GM23338 (cell line): ENCODE results near the gene CCDC102A. TPM values are rescaled to one million over a fixed set of nuclear protein-coding genes. Genes with fewer than 3 reads are reported as not detected.
A peak's percentile ranks its signal among the peaks of the same experiment; 100 is the strongest.

ENCODE experiments used
- ATAC-seq: fragments of 200-7000 bp; cut with Tn5 transposase; 3 replicates; pipeline ENCODE4 v1.9.1; 2020
- DNase-seq: peaks from one replicate; pipeline ENCODE4 v3.0.0-alpha.2; 2015; ENCODE audit warnings: low spot score
- H2AFZ ChIP-seq: fragments of 200-600 bp; sonication (generic); 2 replicates; pipeline ENCODE4 v1.8.0; 2016; ENCODE audit warnings: antibody characterized with exemption, mild to moderate bottlenecking, moderate library complexity
- H3F3A ChIP-seq: fragments of 200-600 bp; sonication (generic); replicated peaks from 2 replicates; pipeline ENCODE4 v1.8.0; 2017; ENCODE audit warnings: antibody characterized with exemption, mixed run types, low read depth
- H3K27ac ChIP-seq: fragments of 200-600 bp; sonication (generic); 2 replicates; pipeline ENCODE4 v1.6.1; 2016; ENCODE audit warnings: low read depth
- H3K27me3 ChIP-seq: fragments of 200-600 bp; sonication (generic); 2 replicates; pipeline ENCODE4 v1.8.0; 2016; ENCODE audit warnings: mild to moderate bottlenecking, mixed run types, moderate library complexity; ENCODE audit not compliant: insufficient read depth
- H3K36me3 ChIP-seq: fragments of 200-600 bp; sonication (generic); 2 replicates; pipeline ENCODE4 v1.8.0; 2016; ENCODE audit warnings: mild to moderate bottlenecking; ENCODE audit not compliant: insufficient read depth
- H3K4me1 ChIP-seq: fragments of 200-600 bp; sonication (generic); 2 replicates; pipeline ENCODE4 v1.8.0; 2016; ENCODE audit warnings: mild to moderate bottlenecking, moderate library complexity; ENCODE audit not compliant: insufficient read depth
- H3K4me2 ChIP-seq: fragments of 200-600 bp; sonication (generic); 2 replicates; pipeline ENCODE4 v1.7.1; 2017; ENCODE audit warnings: mixed run types
- H3K4me3 ChIP-seq: fragments of 200-600 bp; sonication (generic); 2 replicates; pipeline ENCODE4 v1.6.1; 2016; ENCODE audit warnings: mixed run types
- H3K79me2 ChIP-seq: fragments of 200-600 bp; sonication (generic); replicated peaks from 2 replicates; pipeline ENCODE4 v1.8.0; 2017; ENCODE audit warnings: mild to moderate bottlenecking; ENCODE audit not compliant: insufficient read depth
- H3K9me2 ChIP-seq: fragments of 200-600 bp; sonication (generic); 2 replicates; pipeline ENCODE4 v1.8.0; 2017; ENCODE audit not compliant: insufficient read depth
- H4K20me1 ChIP-seq: fragments of 200-600 bp; sonication (generic); replicated peaks from 2 replicates; pipeline ENCODE4 v1.8.0; 2017; ENCODE audit warnings: mild to moderate bottlenecking; ENCODE audit not compliant: insufficient read depth
- H3K27ac Mint-ChIP-seq: 2 replicates; pipeline ENCODE4 v1.8.0; 2020; ENCODE audit warnings: inconsistent platforms, mild to moderate bottlenecking, moderate library complexity, mixed read lengths
- H3K27me3 Mint-ChIP-seq: 3 replicates; pipeline ENCODE4 v1.8.0; 2022; ENCODE audit warnings: low read depth, mild to moderate bottlenecking, moderate library complexity, mixed read lengths, inconsistent platforms; ENCODE audit not compliant: insufficient read depth, poor library complexity
- H3K36me3 Mint-ChIP-seq: 3 replicates; pipeline ENCODE4 v1.8.0; 2021; ENCODE audit warnings: low read depth, mild to moderate bottlenecking, inconsistent platforms, moderate library complexity, mixed read lengths
- H3K4me1 Mint-ChIP-seq: 3 replicates; pipeline ENCODE4 v1.8.0; 2020; ENCODE audit warnings: mild to moderate bottlenecking, inconsistent platforms, mixed read lengths
- H3K4me3 Mint-ChIP-seq: 3 replicates; pipeline ENCODE4 v1.8.0; 2021; ENCODE audit warnings: moderate library complexity, mild to moderate bottlenecking, inconsistent platforms, mixed read lengths
- H3K9me3 Mint-ChIP-seq: 3 replicates; pipeline ENCODE4 v1.8.0; 2020; ENCODE audit warnings: moderate library complexity, mild to moderate bottlenecking, inconsistent platforms, mixed read lengths
- EZH2 ChIP-seq: fragments of 200-600 bp; sonication (generic); IDR thresholded peaks from one replicate; pipeline ENCODE4 v1.8.0; 2017; ENCODE audit warnings: antibody characterized with exemption, mild to moderate bottlenecking, low read depth; ENCODE audit not compliant: unreplicated experiment
- EZH2phosphoT487 ChIP-seq: fragments of 200-600 bp; sonication (generic); IDR thresholded peaks from one replicate; pipeline ENCODE4 v1.8.1; 2018; ENCODE audit warnings: antibody characterized with exemption; ENCODE audit not compliant: unreplicated experiment
- STAT1 ChIP-seq: IDR thresholded peaks from one replicate; pipeline ENCODE4 v1.6.1; 2016; ENCODE audit warnings: antibody characterized with exemption; ENCODE audit not compliant: unreplicated experiment
- ZNF114 ChIP-seq: fragments of 250-450 bp; sonication (Bioruptor Pico); IDR thresholded peaks from 2 replicates; pipeline ENCODE4 v1.5.0; 2020; ENCODE audit warnings: mild to moderate bottlenecking, moderate library complexity
- polyA plus RNA-seq: library from polyadenylated mRNA; unstranded; fragments of >200 nt; fragmentation: Nextera tagmentation; extraction: Ambion mirVana; gene quantifications from 2 replicates; pipeline ENCODE4 v1.2.1, GENCODE V29; 2016
- total RNA-seq: library from RNA; depleted of rRNA; stranded (reverse); fragments of >200 nt; shearing (Covaris generic); gene quantifications from 2 replicates; pipeline ENCODE4 v1.2.3, GENCODE V29; 2014
- TF ChIP-seq, protein P1 (sequence below): fragments of 250-450 bp; sonication (Bioruptor Pico); IDR thresholded peaks from 2 replicates; pipeline ENCODE4 v1.5.0; 2020; ENCODE audit warnings: mild to moderate bottlenecking, moderate library complexity
- TF ChIP-seq, protein P2 (sequence below): IDR thresholded peaks from 2 replicates; pipeline ENCODE4 v1.6.1; 2016; ENCODE audit warnings: antibody characterized with exemption
- TF ChIP-seq, protein P3 (sequence below), 2 experiments: fragments of 200-600 bp in 1 of 2; sonication (generic) in 1 of 2; conservative IDR thresholded peaks; 2 replicates each; pipeline versions ENCODE4 v1.5.1 to v1.6.1; 2016 to 2017; ENCODE audit warnings: antibody characterized with exemption in 2 of 2, low read depth in 2 of 2, mild to moderate bottlenecking in 2 of 2, moderate library complexity in 1 of 2

The CCDC102A gene
- total and polyA plus RNA-seq, 2 experiments from 2014 or later: 2.0 to 5.2 TPM

DNA sequence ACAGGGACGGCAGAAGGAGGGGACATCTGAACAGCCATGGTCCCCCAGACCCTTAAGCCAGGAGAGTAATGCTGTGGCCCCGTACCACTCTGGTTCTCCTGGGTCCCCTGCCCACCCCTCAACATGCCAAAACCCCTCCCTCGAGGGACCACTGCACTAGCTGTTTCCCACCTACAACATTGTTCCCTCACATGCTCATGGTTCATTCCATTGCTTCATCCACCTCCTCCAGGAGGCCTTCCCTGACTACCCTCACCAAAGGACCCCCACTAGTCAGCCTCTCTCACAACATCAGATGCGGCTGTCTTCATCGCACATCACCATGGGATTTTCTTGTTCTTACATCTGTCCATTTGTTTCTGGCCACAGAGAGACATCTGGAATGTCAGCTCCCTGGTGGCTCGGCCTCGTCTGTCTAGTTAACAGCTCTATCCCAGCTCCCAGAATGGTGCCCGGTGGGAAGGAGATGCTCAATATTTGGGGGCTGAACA is 51.8 kb downstream of the CCDC102A start (continued):
- TF ChIP-seq, protein P1, sequence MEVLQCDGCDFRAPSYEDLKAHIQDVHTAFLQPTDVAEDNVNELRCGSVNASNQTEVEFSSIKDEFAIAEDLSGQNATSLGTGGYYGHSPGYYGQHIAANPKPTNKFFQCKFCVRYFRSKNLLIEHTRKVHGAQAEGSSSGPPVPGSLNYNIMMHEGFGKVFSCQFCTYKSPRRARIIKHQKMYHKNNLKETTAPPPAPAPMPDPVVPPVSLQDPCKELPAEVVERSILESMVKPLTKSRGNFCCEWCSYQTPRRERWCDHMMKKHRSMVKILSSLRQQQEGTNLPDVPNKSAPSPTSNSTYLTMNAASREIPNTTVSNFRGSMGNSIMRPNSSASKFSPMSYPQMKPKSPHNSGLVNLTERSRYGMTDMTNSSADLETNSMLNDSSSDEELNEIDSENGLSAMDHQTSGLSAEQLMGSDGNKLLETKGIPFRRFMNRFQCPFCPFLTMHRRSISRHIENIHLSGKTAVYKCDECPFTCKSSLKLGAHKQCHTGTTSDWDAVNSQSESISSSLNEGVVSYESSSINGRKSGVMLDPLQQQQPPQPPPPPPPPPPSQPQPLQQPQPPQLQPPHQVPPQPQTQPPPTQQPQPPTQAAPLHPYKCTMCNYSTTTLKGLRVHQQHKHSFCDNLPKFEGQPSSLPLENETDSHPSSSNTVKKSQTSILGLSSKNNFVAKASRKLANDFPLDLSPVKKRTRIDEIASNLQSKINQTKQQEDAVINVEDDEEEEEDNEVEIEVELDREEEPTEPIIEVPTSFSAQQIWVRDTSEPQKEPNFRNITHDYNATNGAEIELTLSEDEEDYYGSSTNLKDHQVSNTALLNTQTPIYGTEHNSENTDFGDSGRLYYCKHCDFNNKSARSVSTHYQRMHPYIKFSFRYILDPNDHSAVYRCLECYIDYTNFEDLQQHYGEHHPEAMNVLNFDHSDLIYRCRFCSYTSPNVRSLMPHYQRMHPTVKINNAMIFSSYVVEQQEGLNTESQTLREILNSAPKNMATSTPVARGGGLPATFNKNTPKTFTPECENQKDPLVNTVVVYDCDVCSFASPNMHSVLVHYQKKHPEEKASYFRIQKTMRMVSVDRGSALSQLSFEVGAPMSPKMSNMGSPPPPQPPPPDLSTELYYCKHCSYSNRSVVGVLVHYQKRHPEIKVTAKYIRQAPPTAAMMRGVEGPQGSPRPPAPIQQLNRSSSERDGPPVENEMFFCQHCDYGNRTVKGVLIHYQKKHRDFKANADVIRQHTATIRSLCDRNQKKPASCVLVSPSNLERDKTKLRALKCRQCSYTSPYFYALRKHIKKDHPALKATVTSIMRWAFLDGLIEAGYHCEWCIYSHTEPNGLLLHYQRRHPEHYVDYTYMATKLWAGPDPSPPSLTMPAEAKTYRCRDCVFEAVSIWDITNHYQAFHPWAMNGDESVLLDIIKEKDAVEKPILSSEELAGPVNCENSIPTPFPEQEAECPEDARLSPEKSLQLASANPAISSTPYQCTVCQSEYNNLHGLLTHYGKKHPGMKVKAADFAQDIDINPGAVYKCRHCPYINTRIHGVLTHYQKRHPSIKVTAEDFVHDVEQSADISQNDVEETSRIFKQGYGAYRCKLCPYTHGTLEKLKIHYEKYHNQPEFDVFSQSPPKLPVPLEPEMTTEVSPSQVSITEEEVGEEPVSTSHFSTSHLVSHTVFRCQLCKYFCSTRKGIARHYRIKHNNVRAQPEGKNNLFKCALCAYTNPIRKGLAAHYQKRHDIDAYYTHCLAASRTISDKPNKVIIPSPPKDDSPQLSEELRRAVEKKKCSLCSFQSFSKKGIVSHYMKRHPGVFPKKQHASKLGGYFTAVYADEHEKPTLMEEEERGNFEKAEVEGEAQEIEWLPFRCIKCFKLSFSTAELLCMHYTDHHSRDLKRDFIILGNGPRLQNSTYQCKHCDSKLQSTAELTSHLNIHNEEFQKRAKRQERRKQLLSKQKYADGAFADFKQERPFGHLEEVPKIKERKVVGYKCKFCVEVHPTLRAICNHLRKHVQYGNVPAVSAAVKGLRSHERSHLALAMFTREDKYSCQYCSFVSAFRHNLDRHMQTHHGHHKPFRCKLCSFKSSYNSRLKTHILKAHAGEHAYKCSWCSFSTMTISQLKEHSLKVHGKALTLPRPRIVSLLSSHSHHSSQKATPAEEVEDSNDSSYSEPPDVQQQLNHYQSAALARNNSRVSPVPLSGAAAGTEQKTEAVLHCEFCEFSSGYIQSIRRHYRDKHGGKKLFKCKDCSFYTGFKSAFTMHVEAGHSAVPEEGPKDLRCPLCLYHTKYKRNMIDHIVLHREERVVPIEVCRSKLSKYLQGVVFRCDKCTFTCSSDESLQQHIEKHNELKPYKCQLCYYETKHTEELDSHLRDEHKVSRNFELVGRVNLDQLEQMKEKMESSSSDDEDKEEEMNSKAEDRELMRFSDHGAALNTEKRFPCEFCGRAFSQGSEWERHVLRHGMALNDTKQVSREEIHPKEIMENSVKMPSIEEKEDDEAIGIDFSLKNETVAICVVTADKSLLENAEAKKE (CRISPR knock-in tag): no peak
- TF ChIP-seq, protein P2, sequence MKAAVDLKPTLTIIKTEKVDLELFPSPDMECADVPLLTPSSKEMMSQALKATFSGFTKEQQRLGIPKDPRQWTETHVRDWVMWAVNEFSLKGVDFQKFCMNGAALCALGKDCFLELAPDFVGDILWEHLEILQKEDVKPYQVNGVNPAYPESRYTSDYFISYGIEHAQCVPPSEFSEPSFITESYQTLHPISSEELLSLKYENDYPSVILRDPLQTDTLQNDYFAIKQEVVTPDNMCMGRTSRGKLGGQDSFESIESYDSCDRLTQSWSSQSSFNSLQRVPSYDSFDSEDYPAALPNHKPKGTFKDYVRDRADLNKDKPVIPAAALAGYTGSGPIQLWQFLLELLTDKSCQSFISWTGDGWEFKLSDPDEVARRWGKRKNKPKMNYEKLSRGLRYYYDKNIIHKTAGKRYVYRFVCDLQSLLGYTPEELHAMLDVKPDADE: no peak
- no peak for TF ChIP-seq ZNF114 (CRISPR knock-in tag)

DNA sequence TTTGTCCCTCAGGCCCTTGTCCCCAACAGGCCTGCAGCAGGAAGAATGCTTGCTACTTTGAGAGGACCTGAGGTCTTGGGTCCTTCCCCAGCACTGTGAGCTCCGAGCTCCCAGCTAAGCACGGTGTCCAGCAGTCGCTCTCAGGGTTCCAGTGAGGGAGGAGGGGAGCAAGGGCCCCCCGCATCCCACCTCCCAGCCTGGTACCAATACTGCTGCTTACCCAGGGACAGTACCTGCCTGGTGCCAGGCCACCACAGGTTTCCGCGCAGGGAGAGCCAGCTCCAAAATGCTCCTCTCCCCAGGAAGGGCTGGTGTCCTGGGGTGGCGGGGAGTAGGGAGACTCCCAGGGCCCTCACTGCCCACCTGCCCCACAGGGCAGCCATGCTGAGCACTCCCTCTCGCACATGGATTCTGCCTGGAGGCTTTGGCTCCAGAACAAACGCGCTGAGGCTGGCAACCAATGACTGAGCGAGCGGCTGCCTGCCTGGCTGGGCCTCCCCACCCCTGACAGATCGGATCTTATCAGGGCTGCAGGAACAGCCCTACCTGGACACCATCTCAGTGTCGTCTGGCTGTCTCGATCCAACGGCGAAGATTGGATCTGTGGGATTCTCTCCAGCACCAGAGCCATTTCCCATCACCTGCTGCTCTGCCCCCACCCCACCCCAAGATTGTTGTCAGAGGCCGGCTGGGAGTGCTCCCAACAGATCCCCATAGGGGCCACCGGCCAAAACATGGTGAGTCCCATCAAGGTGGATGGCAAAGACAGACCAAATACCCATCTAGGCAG is 52.5 kb downstream of the CCDC102A start:
- Histone ChIP-seq H3K4me2 (no peak overlapping the region), H3K4me1 (peaks cover 26% of the 10 kb centered on the region), H2AFZ (no peak overlapping the region), H3K4me3 (no peak overlapping the region), H3K9me2 (no peaks in the 10 kb centered on the region), H3K79me2 (no peaks in the 10 kb centered on the region), H3F3A (no peaks in the 10 kb centered on the region), H3K27ac (no peak overlapping the region), H3K36me3 (no peaks in the 10 kb centered on the region), H4K20me1 (no peaks in the 10 kb centered on the region), H3K27me3 (peaks cover 13% of the 10 kb centered on the region; the same call in 1 of the 2 replicates)
- H3K27ac Mint-ChIP-seq: no peak overlapping the region
- no peaks in the 10 kb centered on the region; the same call in 2 of the 3 replicates for H3K36me3 Mint-ChIP-seq
- DNase-seq: no peak
- ATAC-seq: no peak
- peaks cover 24% of the 10 kb centered on the region for H3K27me3 Mint-ChIP-seq
- H3K4me3 Mint-ChIP-seq: peak overlapping the region; percentile 10; the same call in 1 of the 3 replicates
- TF ChIP-seq, protein P2: no peak
- TF ChIP-seq EZH2phosphoT487 (no peak), ZNF114 (CRISPR knock-in tag) (no peak), STAT1 (no peak), EZH2 (no peak)
- TF ChIP-seq, protein P3, sequence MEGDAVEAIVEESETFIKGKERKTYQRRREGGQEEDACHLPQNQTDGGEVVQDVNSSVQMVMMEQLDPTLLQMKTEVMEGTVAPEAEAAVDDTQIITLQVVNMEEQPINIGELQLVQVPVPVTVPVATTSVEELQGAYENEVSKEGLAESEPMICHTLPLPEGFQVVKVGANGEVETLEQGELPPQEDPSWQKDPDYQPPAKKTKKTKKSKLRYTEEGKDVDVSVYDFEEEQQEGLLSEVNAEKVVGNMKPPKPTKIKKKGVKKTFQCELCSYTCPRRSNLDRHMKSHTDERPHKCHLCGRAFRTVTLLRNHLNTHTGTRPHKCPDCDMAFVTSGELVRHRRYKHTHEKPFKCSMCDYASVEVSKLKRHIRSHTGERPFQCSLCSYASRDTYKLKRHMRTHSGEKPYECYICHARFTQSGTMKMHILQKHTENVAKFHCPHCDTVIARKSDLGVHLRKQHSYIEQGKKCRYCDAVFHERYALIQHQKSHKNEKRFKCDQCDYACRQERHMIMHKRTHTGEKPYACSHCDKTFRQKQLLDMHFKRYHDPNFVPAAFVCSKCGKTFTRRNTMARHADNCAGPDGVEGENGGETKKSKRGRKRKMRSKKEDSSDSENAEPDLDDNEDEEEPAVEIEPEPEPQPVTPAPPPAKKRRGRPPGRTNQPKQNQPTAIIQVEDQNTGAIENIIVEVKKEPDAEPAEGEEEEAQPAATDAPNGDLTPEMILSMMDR (conservative IDR thresholded peaks at IDR 0.05; ENCODE audit: low read depth in 2 of 2): no peak
- H3K4me1 Mint-ChIP-seq: peaks cover 34% of the 10 kb centered on the region
- peaks cover 7% of the 10 kb centered on the region; the same call in 2 of the 3 replicates for H3K9me3 Mint-ChIP-seq
